ENCODE results near the gene ZRANB1. TPM values are rescaled to one million over a fixed set of nuclear protein-coding genes. Genes with fewer than 3 reads are reported as not detected.

The ZRANB1 gene
- total and polyA plus RNA-seq, 2 donors (not counting 1 experiment from before 2014, with no cell fraction given), result 26.5 to 39.3 TPM

- peak; percentile 57 to 69 for DNase-seq (ENCODE audit: low read depth in 2 of 2)
- peak overlapping the region; percentile 63 for H3K4me2 ChIP-seq (ENCODE audit: extremely low read depth, insufficient read depth, low read length)
- H3K27me3 ChIP-seq (ENCODE audit: control insufficient read depth, insufficient read depth, low read length), result no peaks in the 10 kb centered on the region
- peaks cover 25% of the 10 kb centered on the region for H3K4me1 ChIP-seq (ENCODE audit: control insufficient read depth, extremely low read depth, insufficient read depth, low read length)
- peaks cover 79% of the 10 kb centered on the region for H3K79me2 ChIP-seq (ENCODE audit: control insufficient read depth, insufficient read depth, low read length)
- H3K27ac ChIP-seq (ENCODE audit: insufficient read depth, low read length), result peak overlapping the region; percentile 88
- peaks cover 2% of the 10 kb centered on the region for H4K20me1 ChIP-seq (ENCODE audit: control insufficient read depth, extremely low read depth, insufficient read depth, low read length)
- H3K36me3 ChIP-seq (ENCODE audit: control insufficient read depth, insufficient read depth, low read length), result peaks cover 4% of the 10 kb centered on the region
- H3K4me3 ChIP-seq (replicated peaks in 1 of 4; ENCODE audit: control extremely low read depth in 1 of 4, insufficient read depth in 1 of 4, low read depth in 3 of 4, low read length in 4 of 4), result no peak overlapping the region
- H3K9me3 ChIP-seq (ENCODE audit: control insufficient read depth, insufficient read depth, low read depth, low read length), result no peaks in the 10 kb centered on the region
- TF ChIP-seq EZH2 (IDR thresholded peaks at IDR 0.05; ENCODE audit: low read length, missing control alignments), result no peak
- no peak for TF ChIP-seq CTCF (conservative IDR thresholded peaks at IDR 0.05 in 1 of 2, IDR thresholded peaks at IDR 0.05 in 1 of 2; ENCODE audit: low read depth in 1 of 2, low read length in 2 of 2)
- H2AFZ ChIP-seq (ENCODE audit: low read length), result no peak overlapping the region
- no peak overlapping the region for H3K9ac ChIP-seq (ENCODE audit: insufficient read depth, low read length)
These were observed 3.1 kb downstream of the ZRANB1 start for GRCh38 chr10:124944982-124945381.

- H2AFZ ChIP-seq (ENCODE audit: low read length), result no peak overlapping the region
- peaks cover 4% of the 10 kb centered on the region for H3K36me3 ChIP-seq (ENCODE audit: control insufficient read depth, insufficient read depth, low read length)
- no peak overlapping the region for H3K9ac ChIP-seq (ENCODE audit: insufficient read depth, low read length)
- TF ChIP-seq EZH2 (IDR thresholded peaks at IDR 0.05; ENCODE audit: low read length, missing control alignments) (no peak), CTCF (conservative IDR thresholded peaks at IDR 0.05 in 1 of 2, IDR thresholded peaks at IDR 0.05 in 1 of 2; ENCODE audit: low read depth in 1 of 2, low read length in 2 of 2) (no peak)
- H3K27ac ChIP-seq (ENCODE audit: insufficient read depth, low read length), result no peak overlapping the region
- peaks cover 73% of the 10 kb centered on the region for H3K79me2 ChIP-seq (ENCODE audit: control insufficient read depth, insufficient read depth, low read length)
- no peak overlapping the region for H3K4me3 ChIP-seq (replicated peaks in 1 of 4; ENCODE audit: control extremely low read depth in 1 of 4, insufficient read depth in 1 of 4, low read depth in 3 of 4, low read length in 4 of 4)
- no peaks in the 10 kb centered on the region for H3K9me3 ChIP-seq (ENCODE audit: control insufficient read depth, insufficient read depth, low read depth, low read length)
- H3K4me2 ChIP-seq (ENCODE audit: extremely low read depth, insufficient read depth, low read length), result no peak overlapping the region
- H3K4me1 ChIP-seq (ENCODE audit: control insufficient read depth, extremely low read depth, insufficient read depth, low read length), result peaks cover 23% of the 10 kb centered on the region
- H4K20me1 ChIP-seq (ENCODE audit: control insufficient read depth, extremely low read depth, insufficient read depth, low read length), result peaks cover 2% of the 10 kb centered on the region
- peak in 1 of 2 donors; percentile 7 for DNase-seq (ENCODE audit: low read depth in 2 of 2)
- no peaks in the 10 kb centered on the region for H3K27me3 ChIP-seq (ENCODE audit: control insufficient read depth, insufficient read depth, low read length)
These were observed 5.0 kb downstream of the ZRANB1 start for GRCh38 chr10:124946945-124947344.

GRCh38 chr10:124949543-124949942 is 7.6 kb downstream of the ZRANB1 start:
- Histone ChIP-seq H3K4me1 (ENCODE audit: control insufficient read depth, extremely low read depth, insufficient read depth, low read length) (peaks cover 7% of the 10 kb centered on the region), H3K4me3 (replicated peaks in 1 of 4; ENCODE audit: control extremely low read depth in 1 of 4, insufficient read depth in 1 of 4, low read depth in 3 of 4, low read length in 4 of 4) (no peak overlapping the region), H3K27ac (ENCODE audit: insufficient read depth, low read length) (no peak overlapping the region), H3K79me2 (ENCODE audit: control insufficient read depth, insufficient read depth, low read length) (peaks cover 71% of the 10 kb centered on the region), H3K27me3 (ENCODE audit: control insufficient read depth, insufficient read depth, low read length) (no peaks in the 10 kb centered on the region), H4K20me1 (ENCODE audit: control insufficient read depth, extremely low read depth, insufficient read depth, low read length) (no peaks in the 10 kb centered on the region), H2AFZ (ENCODE audit: low read length) (no peak overlapping the region), H3K9me3 (ENCODE audit: control insufficient read depth, insufficient read depth, low read depth, low read length) (no peaks in the 10 kb centered on the region), H3K9ac (ENCODE audit: insufficient read depth, low read length) (no peak overlapping the region), H3K36me3 (ENCODE audit: control insufficient read depth, insufficient read depth, low read length) (peaks cover 2% of the 10 kb centered on the region), H3K4me2 (ENCODE audit: extremely low read depth, insufficient read depth, low read length) (no peak overlapping the region)
- TF ChIP-seq EZH2 (IDR thresholded peaks at IDR 0.05; ENCODE audit: low read length, missing control alignments) (no peak), CTCF (conservative IDR thresholded peaks at IDR 0.05 in 1 of 2, IDR thresholded peaks at IDR 0.05 in 1 of 2; ENCODE audit: low read depth in 1 of 2, low read length in 2 of 2) (no peak)
- DNase-seq (ENCODE audit: low read depth in 2 of 2), result peak in 1 of 2 donors; percentile 26

Measured in fibroblast of lung (primary cell).